Amniotic epithelial cell (primary cell): ENCODE measurements around the gene IQCF2.
"Not testable (repeated sequence)": the region's sequence is repeated elsewhere in the genome, so short reads cannot be mapped to it uniquely, and the experiment has no call there.

Source experiments
- DNase-seq: peaks from one replicate; pipeline ENCODE4 v3.0.0-alpha.2; 2010; ENCODE audit warnings: low read depth

Gene IQCF2

GRCh38 chr3:51860703-51861665 lies at the start of gene IQCF2:
Gene IQCF2 (plus strand): TSS chr3:51861615. CDS start chr3:51861667, 52 bp downstream.
- no peak for DNase-seq

- DNase-seq = no peak
Measured at GRCh38 chr3:51813539-51813938, 47.9 kb upstream of the IQCF2 start.

- no peak for DNase-seq
Measured at GRCh38 chr3:51814034-51814433, 47.4 kb upstream of the IQCF2 start.

- no peak for DNase-seq
Measured at GRCh38 chr3:51815614-51816013, 45.8 kb upstream of the IQCF2 start.

- no peak for DNase-seq
Measured at GRCh38 chr3:51816723-51817122, 44.7 kb upstream of the IQCF2 start.

GRCh38 chr3:51817375-51817774 lies 44.0 kb upstream of the IQCF2 start:
- DNase-seq = no peak

- DNase-seq = no peak
Measured at GRCh38 chr3:51819151-51819550, 42.3 kb upstream of the IQCF2 start.

GRCh38 chr3:51819709-51820406 lies 41.6 kb upstream of the IQCF2 start:
- DNase-seq = no peak

GRCh38 chr3:51828297-51828696 lies 33.1 kb upstream of the IQCF2 start:
- no peak for DNase-seq

- DNase-seq = no peak
Measured at GRCh38 chr3:51830345-51830744, 31.1 kb upstream of the IQCF2 start.

GRCh38 chr3:51830836-51831385 lies 30.5 kb upstream of the IQCF2 start:
- no peak for DNase-seq

GRCh38 chr3:51836606-51837005 lies 24.8 kb upstream of the IQCF2 start:
- no peak for DNase-seq

- no peak for DNase-seq
Measured at GRCh38 chr3:51845129-51845528, 16.3 kb upstream of the IQCF2 start.

GRCh38 chr3:51855411-51855810 lies 6.0 kb upstream of the IQCF2 start:
- peak; percentile 9 for DNase-seq

- DNase-seq = no peak
Measured at GRCh38 chr3:51862886-51863285, 1.5 kb downstream of the IQCF2 start.

GRCh38 chr3:51868896-51869295 lies 7.5 kb downstream of the IQCF2 start:
- not testable (repeated sequence) for DNase-seq

GRCh38 chr3:51869304-51869703 lies 7.9 kb downstream of the IQCF2 start:
- peak; percentile 9 for DNase-seq

GRCh38 chr3:51873253-51873766 lies 11.9 kb downstream of the IQCF2 start:
- DNase-seq = no peak

GRCh38 chr3:51873876-51874275 lies 12.5 kb downstream of the IQCF2 start:
- DNase-seq = no peak

GRCh38 chr3:51874411-51874810 lies 13.0 kb downstream of the IQCF2 start:
- no peak for DNase-seq

- DNase-seq = no peak
Measured at GRCh38 chr3:51874889-51875288, 13.5 kb downstream of the IQCF2 start.

- no peak for DNase-seq
Measured at GRCh38 chr3:51875501-51875900, 14.1 kb downstream of the IQCF2 start, which contains the start of gene IQCF5. Gene IQCF5 (minus strand): TSS chr3:51875601. CDS start chr3:51875531, 70 bp downstream.
